ENCODE data around the gene CXCL5. TPM values are rescaled to one million over a fixed set of nuclear protein-coding genes. Genes with fewer than 3 reads are reported as not detected.

Gene CXCL5
- total RNA-seq, 1 donor from 2014 or later = 0.28 TPM

DNA sequence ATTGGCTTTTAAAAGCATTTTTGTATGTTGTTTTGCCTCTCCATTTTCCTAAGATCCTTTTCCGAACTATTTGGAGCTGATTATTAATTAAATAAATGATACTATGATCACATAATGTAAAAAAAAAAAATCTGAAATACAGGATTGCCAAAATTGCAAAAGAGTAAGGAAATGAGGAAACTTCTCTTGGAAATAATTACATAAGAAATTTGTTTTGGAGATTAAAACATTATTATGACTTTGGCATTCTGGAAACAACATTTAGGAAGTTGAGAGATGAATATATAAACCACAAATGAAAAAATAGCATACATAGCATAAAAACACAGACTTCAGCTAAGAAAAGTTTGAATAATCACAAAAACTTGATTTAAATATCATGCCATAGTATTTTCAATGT lies 50.2 kb downstream of the CXCL5 start:
- H3K27ac Mint-ChIP-seq (ENCODE audit: unreplicated experiment) = no peak overlapping the region
- DNase-seq (ENCODE audit: low read depth, low spot score) = no peak
- peaks cover 10% of the 10 kb centered on the region for H3K4me1 Mint-ChIP-seq
- H3K36me3 Mint-ChIP-seq (ENCODE audit: low read depth) = no peaks in the 10 kb centered on the region
- TF ChIP-seq, protein P1, sequence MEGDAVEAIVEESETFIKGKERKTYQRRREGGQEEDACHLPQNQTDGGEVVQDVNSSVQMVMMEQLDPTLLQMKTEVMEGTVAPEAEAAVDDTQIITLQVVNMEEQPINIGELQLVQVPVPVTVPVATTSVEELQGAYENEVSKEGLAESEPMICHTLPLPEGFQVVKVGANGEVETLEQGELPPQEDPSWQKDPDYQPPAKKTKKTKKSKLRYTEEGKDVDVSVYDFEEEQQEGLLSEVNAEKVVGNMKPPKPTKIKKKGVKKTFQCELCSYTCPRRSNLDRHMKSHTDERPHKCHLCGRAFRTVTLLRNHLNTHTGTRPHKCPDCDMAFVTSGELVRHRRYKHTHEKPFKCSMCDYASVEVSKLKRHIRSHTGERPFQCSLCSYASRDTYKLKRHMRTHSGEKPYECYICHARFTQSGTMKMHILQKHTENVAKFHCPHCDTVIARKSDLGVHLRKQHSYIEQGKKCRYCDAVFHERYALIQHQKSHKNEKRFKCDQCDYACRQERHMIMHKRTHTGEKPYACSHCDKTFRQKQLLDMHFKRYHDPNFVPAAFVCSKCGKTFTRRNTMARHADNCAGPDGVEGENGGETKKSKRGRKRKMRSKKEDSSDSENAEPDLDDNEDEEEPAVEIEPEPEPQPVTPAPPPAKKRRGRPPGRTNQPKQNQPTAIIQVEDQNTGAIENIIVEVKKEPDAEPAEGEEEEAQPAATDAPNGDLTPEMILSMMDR (conservative IDR thresholded peaks at IDR 0.05) = no peak
- H3K9me3 Mint-ChIP-seq = no peaks in the 10 kb centered on the region
- peaks cover 60% of the 10 kb centered on the region for H3K27me3 Mint-ChIP-seq (ENCODE audit: low read depth)
- no peak overlapping the region for H3K4me3 Mint-ChIP-seq

DNA sequence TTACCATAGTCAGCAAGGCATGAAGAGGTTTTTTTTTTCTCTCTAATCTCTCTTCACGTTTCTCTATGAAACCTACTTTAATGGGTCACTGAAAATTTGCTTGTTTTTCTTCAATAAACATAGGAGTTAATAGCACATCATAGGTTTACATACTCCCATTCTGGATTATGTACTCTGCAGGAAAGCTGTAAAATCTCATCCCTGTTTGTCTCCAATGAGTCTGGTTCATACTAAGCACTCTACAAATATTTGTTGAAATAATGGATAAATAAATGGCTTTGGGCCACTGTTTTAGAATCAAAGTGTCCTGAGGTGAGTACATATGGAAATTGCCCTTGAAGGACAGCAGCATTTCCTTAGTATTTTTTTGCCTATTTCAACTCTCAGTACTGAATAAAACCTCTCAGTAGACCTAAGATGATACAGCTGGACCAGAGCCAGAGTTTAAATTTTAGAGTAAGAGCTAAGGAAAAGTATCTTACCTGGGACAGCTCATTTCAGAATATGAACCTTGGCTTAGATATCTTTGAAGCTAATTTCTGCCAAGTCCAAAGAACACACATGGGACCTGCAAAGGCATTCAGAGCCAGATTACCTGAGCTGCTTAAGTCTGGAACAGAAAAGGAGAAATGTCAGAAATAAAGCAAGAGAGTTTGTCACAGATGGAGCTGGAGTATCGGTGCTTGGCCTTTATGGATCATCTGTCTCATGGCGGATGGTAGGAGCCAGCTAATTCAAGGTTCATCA lies 51.1 kb downstream of the CXCL5 start:
- DNase-seq (ENCODE audit: low read depth, low spot score) = no peak
- TF ChIP-seq, protein P1 (conservative IDR thresholded peaks at IDR 0.05) = no peak
- Mint-ChIP-seq H3K4me3 (no peak overlapping the region), H3K27ac (ENCODE audit: unreplicated experiment) (no peak overlapping the region), H3K27me3 (ENCODE audit: low read depth) (peaks cover 66% of the 10 kb centered on the region), H3K36me3 (ENCODE audit: low read depth) (no peaks in the 10 kb centered on the region), H3K9me3 (no peaks in the 10 kb centered on the region), H3K4me1 (peaks cover 10% of the 10 kb centered on the region)

DNA sequence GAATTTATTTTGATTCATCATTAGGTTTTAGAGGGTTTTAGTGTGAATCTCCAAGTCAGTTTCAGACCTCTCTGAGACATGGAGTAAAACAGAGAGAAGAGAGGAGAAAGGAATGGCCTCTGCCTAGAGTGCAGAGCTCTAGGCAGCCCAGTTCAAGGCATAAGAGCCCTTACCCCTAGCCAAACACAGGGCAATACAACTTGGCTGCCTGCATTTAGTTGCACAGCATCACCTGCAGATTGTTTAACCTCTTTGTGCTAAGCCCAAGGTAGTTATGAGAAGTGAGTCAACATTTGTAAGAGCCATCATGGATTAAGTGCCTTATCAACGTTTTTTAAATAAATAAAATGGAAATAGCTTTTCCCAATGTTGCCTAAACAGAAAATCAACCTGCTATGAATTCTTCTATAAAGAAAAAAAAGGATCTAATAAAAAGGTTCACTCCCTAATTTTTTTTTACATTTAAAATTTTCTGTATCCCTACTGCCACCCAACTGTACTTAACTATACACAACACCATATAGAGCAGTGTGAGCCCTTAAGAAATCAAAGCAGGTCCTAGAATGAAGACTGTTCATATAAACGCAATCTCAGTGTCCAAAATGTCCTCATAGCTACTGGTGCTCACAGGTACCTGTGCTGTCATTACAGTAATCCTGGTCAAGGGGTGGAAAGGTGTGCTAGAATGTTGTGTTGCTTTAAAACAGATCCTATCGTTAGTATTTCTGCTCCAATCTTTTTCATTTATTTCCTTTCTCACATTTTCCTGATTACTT lies 52.6 kb downstream of the CXCL5 start:
- Mint-ChIP-seq H3K27me3 (ENCODE audit: low read depth) (peaks cover 81% of the 10 kb centered on the region), H3K9me3 (no peaks in the 10 kb centered on the region), H3K4me3 (peak overlapping the region; percentile 13), H3K36me3 (ENCODE audit: low read depth) (no peaks in the 10 kb centered on the region), H3K27ac (ENCODE audit: unreplicated experiment) (no peak overlapping the region), H3K4me1 (peaks cover 10% of the 10 kb centered on the region)
- TF ChIP-seq, protein P1 (conservative IDR thresholded peaks at IDR 0.05) = no peak
- DNase-seq (ENCODE audit: low read depth, low spot score) = no peak

Other genes with a start within 250 kb of the CXCL5 start
- gene CXCL6, start 162.0 kb downstream of the CXCL5 start, total RNA-seq = 0.39 TPM in 1 of 2 replicates, not detected in the other
- not detected in 2 replicates for gene PF4V1, start 145.4 kb downstream of the CXCL5 start, total RNA-seq
- gene CXCL1, start 129.3 kb downstream of the CXCL5 start, total RNA-seq = not detected in 2 replicates
- gene PF4, start 16.6 kb downstream of the CXCL5 start, total RNA-seq = not detected in 2 replicates
- gene PPBP, start 10.5 kb downstream of the CXCL5 start, total RNA-seq = not detected in 2 replicates
- 0.63 and 1.0 TPM in 2 replicates for gene CXCL3, start 40.0 kb upstream of the CXCL5 start, total RNA-seq
- gene CXCL2, start 100.5 kb upstream of the CXCL5 start, total RNA-seq = 0.98 and 1.3 TPM in 2 replicates
- gene MTHFD2L, start 159.4 kb upstream of the CXCL5 start, total RNA-seq = 19.3 and 19.9 TPM in 2 replicates

Data from neural crest cell (in vitro differentiated cells).